CD14-positive monocyte (primary cell): ENCODE results near the gene NOX3. TPM values are rescaled to one million over a fixed set of nuclear protein-coding genes. Genes with fewer than 3 reads are reported as not detected.

ENCODE experiments used
- DNase-seq, 3 donors: peaks; one replicate each; pipeline ENCODE4 v3.0.0-alpha.2; 2011 to 2022
- H2AFZ ChIP-seq: 2 replicates; pipeline ENCODE4 v1.6.0; 2012; ENCODE audit warnings: mild to moderate bottlenecking, low read depth, low read length, inconsistent platforms; ENCODE audit not compliant: insufficient read depth, poor library complexity, severe bottlenecking
- H3K27ac ChIP-seq, 2 donors: 1 replicate in 1 of 2; 2 replicates in 1 of 2; pipeline ENCODE4 v1.5.1; 2012 to 2013; ENCODE audit warnings: low read length in 2 of 2, control low read depth in 1 of 2, inconsistent platforms in 1 of 2, low read depth in 1 of 2, mild to moderate bottlenecking in 1 of 2
- H3K27me3 ChIP-seq, 2 donors: one replicate each; pipeline versions ENCODE4 v1.6.0 to v1.6.1; 2011 to 2013; ENCODE audit warnings: low read length in 2 of 2; ENCODE audit not compliant: control insufficient read depth in 2 of 2, insufficient read depth in 2 of 2
- H3K36me3 ChIP-seq, 2 donors: replicated peaks in 1 of 2; 1 replicate in 1 of 2; 2 replicates in 1 of 2; pipeline versions ENCODE4 v1.5.1 to v1.6.1; 2012 to 2013; ENCODE audit warnings: low read length in 2 of 2, control low read depth in 1 of 2, inconsistent platforms in 1 of 2, mild to moderate bottlenecking in 1 of 2; ENCODE audit not compliant: insufficient read depth in 2 of 2, control insufficient read depth in 1 of 2
- H3K4me1 ChIP-seq, 2 donors: 1 replicate in 1 of 2; 2 replicates in 1 of 2; pipeline versions ENCODE4 v1.5.1 to v1.6.1; 2012 to 2013; ENCODE audit warnings: low read length in 2 of 2, control low read depth in 1 of 2, inconsistent platforms in 1 of 2, mild to moderate bottlenecking in 1 of 2, moderate library complexity in 1 of 2; ENCODE audit not compliant: insufficient read depth in 2 of 2, control insufficient read depth in 1 of 2
- H3K4me2 ChIP-seq: replicated peaks from 2 replicates; pipeline ENCODE3; 2012; ENCODE audit warnings: low read length, moderate library complexity, mild to moderate bottlenecking; ENCODE audit not compliant: poor library complexity, severe bottlenecking; ENCODE audit errors: extremely low read depth
- H3K4me3 ChIP-seq, 3 experiments: fragments of 200-600 bp in 1 of 3; sonication (generic) in 1 of 3; replicated peaks in 1 of 3; 1 replicate in 2 of 3; 2 replicates in 1 of 3; pipeline ENCODE4 v1.5.1; 2011 to 2013; ENCODE audit warnings: low read length in 3 of 3, mild to moderate bottlenecking in 3 of 3, control low read depth in 2 of 3, low read depth in 2 of 3, inconsistent platforms in 1 of 3, moderate library complexity in 1 of 3
- H3K79me2 ChIP-seq: 2 replicates; pipeline ENCODE4 v1.6.0; 2012; ENCODE audit warnings: mild to moderate bottlenecking, control low read depth, inconsistent platforms, low read length, moderate library complexity; ENCODE audit not compliant: insufficient read depth
- H3K9ac ChIP-seq: 2 replicates; pipeline ENCODE4 v1.6.0; 2017; ENCODE audit warnings: low read length, mild to moderate bottlenecking; ENCODE audit not compliant: insufficient read depth, poor library complexity, severe bottlenecking
- H3K9me3 ChIP-seq, 2 donors: replicated peaks in 1 of 2; 1 replicate in 1 of 2; 2 replicates in 1 of 2; pipeline versions ENCODE4 v1.5.1 to v1.6.1; 2012 to 2013; ENCODE audit warnings: low read length in 2 of 2, control low read depth in 1 of 2; ENCODE audit not compliant: control insufficient read depth in 1 of 2, insufficient read depth in 1 of 2
- H4K20me1 ChIP-seq: 2 replicates; pipeline ENCODE4 v1.6.0; 2012; ENCODE audit warnings: mild to moderate bottlenecking, low read length, control low read depth, moderate library complexity; ENCODE audit not compliant: insufficient read depth
- H3K27ac Mint-ChIP-seq, 7 donors: one replicate each; pipeline ENCODE4 v1.8.0; 2020; ENCODE audit warnings: mild to moderate bottlenecking in 7 of 7, mixed read lengths in 7 of 7, moderate library complexity in 6 of 7, inconsistent platforms in 2 of 7
- H3K27me3 Mint-ChIP-seq, 3 donors: one replicate each; pipeline ENCODE4 v1.8.0; 2021 to 2022; ENCODE audit warnings: low read depth in 3 of 3, mild to moderate bottlenecking in 3 of 3, mixed read lengths in 3 of 3, moderate library complexity in 3 of 3, inconsistent platforms in 1 of 3
- H3K36me3 Mint-ChIP-seq, 2 donors: one replicate each; pipeline ENCODE4 v1.8.0; 2020; ENCODE audit warnings: mixed read lengths in 2 of 2, inconsistent platforms in 1 of 2, mild to moderate bottlenecking in 1 of 2
- H3K4me1 Mint-ChIP-seq: one replicate; pipeline ENCODE4 v1.8.0; 2020; ENCODE audit warnings: mild to moderate bottlenecking, mixed read lengths
- H3K4me3 Mint-ChIP-seq, 2 donors: one replicate each; pipeline ENCODE4 v1.8.0; 2020; ENCODE audit warnings: mild to moderate bottlenecking in 2 of 2, mixed read lengths in 2 of 2, moderate library complexity in 1 of 2
- H3K9me3 Mint-ChIP-seq, 7 donors: one replicate each; pipeline ENCODE4 v1.8.0; 2020 to 2022; ENCODE audit warnings: mixed read lengths in 7 of 7, mild to moderate bottlenecking in 6 of 7, moderate library complexity in 6 of 7, inconsistent platforms in 2 of 7
- WGBS: methylation state at CpG from one replicate; pipeline ENCODE4 v1.1.5; 2013; ENCODE audit warnings: missing lambda C conversion rate; ENCODE audit not compliant: insufficient coverage; 5-methylcytosine and 5-hydroxymethylcytosine counted together
- intact Hi-C, 2 donors: fragments of 100-400 bp; cut with micrococcal nuclease; formaldehyde crosslinking; loops; one replicate each; pipeline versions ENCODE4 v1.15.0 to v1.15.1; 2023
- polyA plus RNA-seq, 3 donors: library from polyadenylated mRNA; depleted of rRNA in 1 of 3; unstranded in 2 of 3; stranded (reverse) in 1 of 3; fragments of 300-500 nt in 2 of 3; fragments of >200 nt in 1 of 3; fragmentation: Illumina TruSeq in 2 of 3; gene quantifications; 1 replicate in 2 of 3; 2 replicates in 1 of 3; pipeline ENCODE4 v1.2.3, GENCODE V29; 2012 to 2021
- TF ChIP-seq, protein P1 (sequence below): fragments of 200-600 bp; IDR thresholded peaks from one replicate; pipeline ENCODE4 v1.8.0; 2022; ENCODE audit warnings: antibody characterized with exemption, mild to moderate bottlenecking

The NOX3 gene
- polyA plus RNA-seq, 3 donors: not detected

DNA sequence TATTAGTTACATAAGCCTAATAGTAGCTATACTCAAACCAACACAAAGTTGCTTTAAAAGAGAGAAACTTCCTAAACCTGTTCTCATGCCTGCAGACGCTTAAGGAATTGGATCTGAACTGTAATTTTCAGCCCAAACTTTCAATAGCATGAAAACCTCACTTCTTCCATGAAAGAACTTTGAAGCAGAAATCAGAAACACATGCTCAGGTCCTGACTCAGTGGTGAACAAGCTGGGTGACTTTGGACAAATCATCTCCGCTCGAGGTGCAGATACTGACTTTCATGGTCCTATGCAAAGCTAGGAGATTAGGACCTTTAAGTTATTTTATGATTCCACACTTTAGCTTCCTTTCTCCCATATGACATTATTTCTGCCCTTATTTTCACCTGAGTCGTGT lies 36.5 kb downstream of the NOX3 start:
- no peak for DNase-seq
- no peaks in the 10 kb centered on the region for H3K9me3 ChIP-seq
- WGBS: 88% methylated on average over 1 of the region's 4 CpGs
- Mint-ChIP-seq H3K27ac (peak overlapping the region; percentile 79 to 99 (median 98)), H3K4me1 (peaks cover 24% of the 10 kb centered on the region), H3K27me3 (no peaks in the 10 kb centered on the region), H3K4me3 (peak overlapping the region in 1 of 2 donors; percentile 18), H3K36me3 (no peaks in the 10 kb centered on the region), H3K9me3 (no peaks in the 10 kb centered on the region)
- peak overlapping the region in 1 of 3 experiments; percentile 50 for H3K4me3 ChIP-seq
- H2AFZ ChIP-seq: peak overlapping the region; percentile 18
- H3K27me3 ChIP-seq: no peaks in the 10 kb centered on the region
- H3K4me2 ChIP-seq: peak overlapping the region; percentile 57
- H4K20me1 ChIP-seq: no peaks in the 10 kb centered on the region
- no peaks in the 10 kb centered on the region for H3K79me2 ChIP-seq
- intact Hi-C loops: loop anchor here in 1 of 2 donors (5.0 kb wide), 1 partner anchor 103 kb away; no protein-coding TSS in a partner anchor
- H3K4me1 ChIP-seq: peaks cover 20 to 22% of the 10 kb centered on the region in 2 donors
- TF ChIP-seq, protein P1, sequence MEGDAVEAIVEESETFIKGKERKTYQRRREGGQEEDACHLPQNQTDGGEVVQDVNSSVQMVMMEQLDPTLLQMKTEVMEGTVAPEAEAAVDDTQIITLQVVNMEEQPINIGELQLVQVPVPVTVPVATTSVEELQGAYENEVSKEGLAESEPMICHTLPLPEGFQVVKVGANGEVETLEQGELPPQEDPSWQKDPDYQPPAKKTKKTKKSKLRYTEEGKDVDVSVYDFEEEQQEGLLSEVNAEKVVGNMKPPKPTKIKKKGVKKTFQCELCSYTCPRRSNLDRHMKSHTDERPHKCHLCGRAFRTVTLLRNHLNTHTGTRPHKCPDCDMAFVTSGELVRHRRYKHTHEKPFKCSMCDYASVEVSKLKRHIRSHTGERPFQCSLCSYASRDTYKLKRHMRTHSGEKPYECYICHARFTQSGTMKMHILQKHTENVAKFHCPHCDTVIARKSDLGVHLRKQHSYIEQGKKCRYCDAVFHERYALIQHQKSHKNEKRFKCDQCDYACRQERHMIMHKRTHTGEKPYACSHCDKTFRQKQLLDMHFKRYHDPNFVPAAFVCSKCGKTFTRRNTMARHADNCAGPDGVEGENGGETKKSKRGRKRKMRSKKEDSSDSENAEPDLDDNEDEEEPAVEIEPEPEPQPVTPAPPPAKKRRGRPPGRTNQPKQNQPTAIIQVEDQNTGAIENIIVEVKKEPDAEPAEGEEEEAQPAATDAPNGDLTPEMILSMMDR: no peak
- H3K9ac ChIP-seq: no peak overlapping the region
- peak overlapping the region in 1 of 2 donors; percentile 85 for H3K27ac ChIP-seq
- H3K36me3 ChIP-seq: no peaks in the 10 kb centered on the region

DNA sequence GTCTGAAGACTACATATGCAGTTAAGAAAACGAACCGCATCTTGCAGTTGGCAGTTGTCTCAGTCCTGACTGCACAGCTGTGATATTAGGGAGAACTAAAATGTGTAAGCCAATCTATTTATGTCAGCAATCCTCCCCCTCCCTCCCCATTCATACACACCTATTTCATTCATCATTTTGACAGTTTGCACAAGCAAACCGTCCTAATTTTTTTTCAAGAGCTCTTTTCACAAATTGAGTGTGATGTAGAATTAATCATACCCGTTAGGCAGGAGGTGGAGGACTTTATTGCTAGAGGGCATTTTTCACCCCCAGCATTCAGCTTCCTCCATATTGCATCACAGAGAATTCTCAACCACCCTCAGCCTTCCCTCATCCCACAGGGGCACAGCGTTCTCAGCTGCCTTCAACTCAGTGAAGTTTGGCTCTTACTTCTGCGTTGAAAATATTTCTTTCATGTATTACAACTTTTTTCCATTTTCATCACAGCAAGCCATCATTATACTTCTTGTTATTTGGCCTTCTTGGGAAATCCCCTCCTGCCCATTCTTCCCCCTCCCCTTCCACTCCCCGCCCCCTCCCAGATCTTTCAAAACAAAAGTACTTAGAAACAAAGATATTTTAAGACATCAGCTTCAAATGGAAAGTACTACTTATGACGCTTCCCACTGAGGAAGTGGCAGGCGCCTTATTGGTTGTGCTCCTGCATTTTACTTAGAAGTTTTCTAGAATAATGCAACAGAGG lies 37.5 kb downstream of the NOX3 start:
- H3K36me3 ChIP-seq: no peaks in the 10 kb centered on the region
- peak; percentile 72 to 86 (median 75) for DNase-seq
- H3K27ac ChIP-seq: peak overlapping the region; percentile 70 to 85
- TF ChIP-seq, protein P1: no peak
- H3K27ac Mint-ChIP-seq: peak overlapping the region; percentile 90 to 99 (median 98)
- H4K20me1 ChIP-seq: no peaks in the 10 kb centered on the region
- H3K9me3 Mint-ChIP-seq: no peaks in the 10 kb centered on the region
- H3K4me3 ChIP-seq: peak overlapping the region; percentile 18 to 50 (median 42)
- H3K36me3 Mint-ChIP-seq: no peaks in the 10 kb centered on the region
- H3K4me1 ChIP-seq: peaks cover 20 to 22% of the 10 kb centered on the region in 2 donors
- intact Hi-C loops: loop anchor here in 1 of 2 donors (5.0 kb wide), 1 partner anchor 104 kb away; no protein-coding TSS in a partner anchor
- H3K9ac ChIP-seq: peak overlapping the region; percentile 39
- peak overlapping the region; percentile 18 for H2AFZ ChIP-seq
- H3K27me3 ChIP-seq: no peaks in the 10 kb centered on the region
- H3K4me2 ChIP-seq: peak overlapping the region; percentile 57
- peak overlapping the region; percentile 71 to 74 for H3K4me3 Mint-ChIP-seq
- no peaks in the 10 kb centered on the region for H3K79me2 ChIP-seq
- WGBS: 0% methylated on average over 2 of the region's 9 CpGs
- peaks cover 24% of the 10 kb centered on the region for H3K4me1 Mint-ChIP-seq
- no peaks in the 10 kb centered on the region for H3K27me3 Mint-ChIP-seq
- H3K9me3 ChIP-seq: no peaks in the 10 kb centered on the region
